H9 (cell line): ENCODE measurements around the gene ROR1. TPM values are rescaled to one million over a fixed set of nuclear protein-coding genes. Genes with fewer than 3 reads are reported as not detected.

ENCODE experiments used
- DNase-seq: peaks from one replicate; pipeline ENCODE4 v3.0.0-alpha.2; 2017
- H2AFZ ChIP-seq: one replicate; pipeline ENCODE4 v1.6.1; 2013; ENCODE audit warnings: mild to moderate bottlenecking, low read length, control low read depth, moderate library complexity
- H2AK5ac ChIP-seq: 2 replicates; pipeline ENCODE4 v1.6.1; 2013; ENCODE audit warnings: low read length, control low read depth, mixed read lengths; ENCODE audit not compliant: insufficient read length
- H2BK120ac ChIP-seq: one replicate; pipeline ENCODE4 v1.6.1; 2013; ENCODE audit warnings: low read depth, mild to moderate bottlenecking, low read length, control low read depth, inconsistent platforms; ENCODE audit not compliant: poor library complexity, severe bottlenecking
- H2BK12ac ChIP-seq: 2 replicates; pipeline ENCODE4 v1.6.1; 2013; ENCODE audit warnings: low read length, control low read depth, mixed read lengths, low read depth; ENCODE audit not compliant: insufficient read length
- H2BK15ac ChIP-seq: 2 replicates; pipeline ENCODE4 v1.6.1; 2013; ENCODE audit warnings: low read depth, low read length, control low read depth
- H2BK20ac ChIP-seq: one replicate; pipeline ENCODE4 v1.6.1; 2013; ENCODE audit warnings: low read depth, mild to moderate bottlenecking, low read length, control low read depth, inconsistent platforms; ENCODE audit not compliant: poor library complexity, severe bottlenecking
- H2BK5ac ChIP-seq: 2 replicates; pipeline ENCODE4 v1.6.1; 2013; ENCODE audit warnings: low read length, control low read depth, mixed read lengths; ENCODE audit not compliant: insufficient read length
- H3K14ac ChIP-seq: 2 replicates; pipeline ENCODE4 v1.6.1; 2013; ENCODE audit warnings: low read length, control low read depth; ENCODE audit not compliant: insufficient read depth
- H3K18ac ChIP-seq: 2 replicates; pipeline ENCODE4 v1.6.1; 2013; ENCODE audit warnings: low read depth, mild to moderate bottlenecking, mixed read lengths, low read length, control low read depth; ENCODE audit not compliant: insufficient read length
- H3K23ac ChIP-seq: 2 replicates; pipeline ENCODE4 v1.6.1; 2013; ENCODE audit warnings: low read length, control low read depth, mixed read lengths, low read depth; ENCODE audit not compliant: insufficient read length
- H3K23me2 ChIP-seq: 2 replicates; pipeline ENCODE4 v1.6.1; 2013; ENCODE audit warnings: low read depth, mild to moderate bottlenecking, mixed read lengths, low read length, control low read depth; ENCODE audit not compliant: insufficient read length, poor library complexity, severe bottlenecking
- H3K27ac ChIP-seq: 2 replicates; pipeline ENCODE4 v1.5.1; 2013; ENCODE audit warnings: low read length, control low read depth, mixed read lengths, low read depth; ENCODE audit not compliant: insufficient read length
- H3K27me3 ChIP-seq: 2 replicates; pipeline ENCODE4 v1.6.1; 2013; ENCODE audit warnings: low read length, control low read depth, inconsistent platforms; ENCODE audit not compliant: insufficient read depth
- H3K4ac ChIP-seq: 2 replicates; pipeline ENCODE4 v1.6.1; 2013; ENCODE audit warnings: low read depth, mild to moderate bottlenecking, control low read depth, inconsistent platforms, low read length, moderate library complexity
- H3K4me1 ChIP-seq: 2 replicates; pipeline ENCODE4 v1.6.1; 2013; ENCODE audit warnings: low read length, control low read depth, inconsistent platforms; ENCODE audit not compliant: insufficient read depth
- H3K4me2 ChIP-seq: 2 replicates; pipeline ENCODE4 v1.6.1; 2013; ENCODE audit warnings: low read length, control low read depth, mixed read lengths; ENCODE audit not compliant: insufficient read length, insufficient read depth
- H3K56ac ChIP-seq: 2 replicates; pipeline ENCODE4 v1.6.1; 2013; ENCODE audit warnings: low read depth, mild to moderate bottlenecking, mixed read lengths, low read length, control low read depth; ENCODE audit not compliant: insufficient read length
- H3K79me1 ChIP-seq: 2 replicates; pipeline ENCODE4 v1.6.1; 2013; ENCODE audit warnings: low read depth, mild to moderate bottlenecking, moderate library complexity, low read length, control low read depth, inconsistent platforms; ENCODE audit not compliant: insufficient read depth, poor library complexity, severe bottlenecking
- H3K79me2 ChIP-seq: 2 replicates; pipeline ENCODE4 v1.6.1; 2013; ENCODE audit warnings: low read length, control low read depth, inconsistent platforms; ENCODE audit not compliant: insufficient read depth
- H3K9ac ChIP-seq: 2 replicates; pipeline ENCODE4 v1.6.1; 2013; ENCODE audit warnings: low read length, control low read depth, mixed read lengths; ENCODE audit not compliant: insufficient read length; ENCODE audit errors: extremely low read depth
- H3K9me3 ChIP-seq: one replicate; pipeline ENCODE4 v1.6.1; 2013; ENCODE audit warnings: low read depth, low read length, inconsistent platforms; ENCODE audit not compliant: control insufficient read depth
- H3T11ph ChIP-seq: one replicate; pipeline ENCODE4 v1.6.1; 2013; ENCODE audit warnings: mild to moderate bottlenecking, low read length, control low read depth, inconsistent platforms
- H4K20me1 ChIP-seq: one replicate; pipeline ENCODE4 v1.6.1; 2013; ENCODE audit not compliant: control insufficient read depth, insufficient read length, insufficient read depth
- H4K5ac ChIP-seq: 2 replicates; pipeline ENCODE4 v1.6.1; 2013; ENCODE audit warnings: low read depth, mild to moderate bottlenecking, mixed read lengths, low read length, control low read depth; ENCODE audit not compliant: insufficient read length
- H4K8ac ChIP-seq: replicated peaks from 2 replicates; pipeline ENCODE4 v1.6.1; 2013; ENCODE audit warnings: low read length, control low read depth, mixed read lengths, low read depth; ENCODE audit not compliant: insufficient read length
- H4K91ac ChIP-seq: 2 replicates; pipeline ENCODE4 v1.6.1; 2013; ENCODE audit warnings: low read depth, mild to moderate bottlenecking, moderate library complexity, mixed read lengths, low read length, control low read depth; ENCODE audit not compliant: insufficient read length
- H3K27ac Mint-ChIP-seq, 3 experiments: 2 replicates in 2 of 3; 3 replicates in 1 of 3; pipeline ENCODE4 v1.8.0; 2020 to 2021; ENCODE audit warnings: mixed read lengths in 3 of 3, mild to moderate bottlenecking in 1 of 3, moderate library complexity in 1 of 3
- H3K27me3 Mint-ChIP-seq: 2 replicates; pipeline ENCODE4 v1.8.0; 2021; ENCODE audit warnings: low read depth, mild to moderate bottlenecking, moderate library complexity, mixed read lengths
- H3K36me3 Mint-ChIP-seq, 3 experiments: 2 replicates in 2 of 3; 3 replicates in 1 of 3; pipeline ENCODE4 v1.8.0; 2020 to 2021; ENCODE audit warnings: low read depth in 3 of 3, mixed read lengths in 3 of 3; ENCODE audit not compliant: insufficient read depth in 1 of 3
- H3K4me1 Mint-ChIP-seq, 2 experiments: 2 replicates each; pipeline ENCODE4 v1.8.0; 2020; ENCODE audit warnings: mixed read lengths in 2 of 2
- H3K4me3 Mint-ChIP-seq, 2 experiments: 2 replicates in 1 of 2; 3 replicates in 1 of 2; pipeline ENCODE4 v1.8.0; 2020 to 2021; ENCODE audit warnings: mild to moderate bottlenecking in 2 of 2, mixed read lengths in 2 of 2, moderate library complexity in 1 of 2
- H3K9me3 Mint-ChIP-seq, 2 experiments: 2 replicates in 1 of 2; 3 replicates in 1 of 2; pipeline ENCODE4 v1.8.0; 2020; ENCODE audit warnings: mild to moderate bottlenecking in 2 of 2, mixed read lengths in 2 of 2, moderate library complexity in 1 of 2
- CTCF ChIP-seq: fragments of 200-600 bp; sonication (generic); conservative IDR thresholded peaks from 3 replicates; pipeline ENCODE4 v1.8.0; 2021; ENCODE audit warnings: antibody characterized with exemption, mild to moderate bottlenecking
- total RNA-seq: library from RNA; stranded (reverse); gene quantifications from 2 replicates; pipeline ENCODE4 v1.2.1, GENCODE V29; 2021

The ROR1 gene
- total RNA-seq, 1 experiment from 2014 or later: 75.9 TPM

- Histone ChIP-seq H3K18ac (no peak overlapping the region), H3K4ac (no peak overlapping the region), H3K27me3 (no peaks in the 10 kb centered on the region), H4K20me1 (no peaks in the 10 kb centered on the region), H4K5ac (no peak overlapping the region), H2AK5ac (no peak overlapping the region), H3T11ph (no peak overlapping the region), H3K4me1 (no peaks in the 10 kb centered on the region), H3K14ac (no peak overlapping the region), H3K9ac (no peak overlapping the region), H2BK20ac (no peak overlapping the region), H3K56ac (no peak overlapping the region), H2BK5ac (no peak overlapping the region), H3K27ac (no peak overlapping the region), H3K79me1 (no peaks in the 10 kb centered on the region), H4K91ac (no peak overlapping the region), H2AFZ (no peak overlapping the region), H3K79me2 (no peaks in the 10 kb centered on the region), H2BK120ac (no peak overlapping the region), H2BK15ac (no peak overlapping the region), H2BK12ac (no peak overlapping the region), H3K9me3 (no peaks in the 10 kb centered on the region), H3K23ac (no peak overlapping the region), H3K23me2 (no peaks in the 10 kb centered on the region), H4K8ac (no peak overlapping the region), H3K4me2 (no peak overlapping the region)
- DNase-seq: no peak
- H3K36me3 Mint-ChIP-seq: no peaks in the 10 kb centered on the region; a peak in 1 of 7 replicates
- peaks cover 3 to 8% of the 10 kb centered on the region in 2 experiments; a peak in 3 of 4 replicates for H3K4me1 Mint-ChIP-seq
- H3K9me3 Mint-ChIP-seq: no peaks in the 10 kb centered on the region
- H3K4me3 Mint-ChIP-seq: no peak overlapping the region
- TF ChIP-seq CTCF: no peak
- H3K27ac Mint-ChIP-seq: no peak overlapping the region
- no peaks in the 10 kb centered on the region; the same call in 1 of the 2 replicates for H3K27me3 Mint-ChIP-seq
Measured at GRCh38 chr1:63759778-63760177, 14.0 kb upstream of the ROR1 start.
